OCI-LY3 (cell line): ENCODE data around the gene FZR1.
A peak's percentile ranks its signal among the peaks of the same experiment; 100 is the strongest.

Experiments used
- H2AFZ ChIP-seq: fragments of 200-600, 300-600 bp; shearing (Covaris generic); 2 replicates; pipeline ENCODE4 v1.6.0; 2014; ENCODE audit warnings: antibody characterized with exemption, low read depth, low read length
- H3K27ac ChIP-seq: fragments of 200-600, 300-600 bp; sonication (generic); 2 replicates; pipeline ENCODE4 v1.5.1; 2014; ENCODE audit warnings: mild to moderate bottlenecking, low read length, moderate library complexity, mixed read lengths
- H3K27me3 ChIP-seq: fragments of 200-600, 300-600 bp; sonication (generic); 2 replicates; pipeline ENCODE4 v1.6.1; 2014; ENCODE audit warnings: low read depth, low read length, mixed read lengths
- H3K36me3 ChIP-seq: fragments of 200-600, 300-600 bp; sonication (generic); replicated peaks from 2 replicates; pipeline ENCODE3; 2014; ENCODE audit warnings: low read depth, low read length, mixed read lengths
- H3K4me1 ChIP-seq: fragments of 300-600, 200-600 bp; sonication (generic); 2 replicates; pipeline ENCODE4 v1.6.1; 2014; ENCODE audit warnings: low read length, mixed read lengths
- H3K4me2 ChIP-seq: fragments of 200-600, 300-600 bp; sonication (generic); 2 replicates; pipeline ENCODE4 v1.6.1; 2014; ENCODE audit warnings: low read length, mixed read lengths
- H3K4me3 ChIP-seq: fragments of 300-600, 200-600 bp; sonication (generic); 2 replicates; pipeline ENCODE4 v1.5.1; 2014; ENCODE audit warnings: antibody characterized with exemption, mild to moderate bottlenecking, low read length, moderate library complexity
- H3K79me2 ChIP-seq: fragments of 300-600, 200-600 bp; shearing (Covaris generic); 2 replicates; pipeline ENCODE4 v1.6.1; 2014; ENCODE audit warnings: mild to moderate bottlenecking, low read length, mixed read lengths
- H3K9ac ChIP-seq: fragments of 300-600, 200-600 bp; shearing (Covaris generic); 2 replicates; pipeline ENCODE4 v1.6.0; 2014; ENCODE audit warnings: mild to moderate bottlenecking, low read length, moderate library complexity
- H3K9me3 ChIP-seq: fragments of 200-600, 300-600 bp; shearing (Covaris generic); 2 replicates; pipeline ENCODE4 v1.6.1; 2014; ENCODE audit warnings: low read length, mixed read lengths; ENCODE audit not compliant: insufficient read depth
- H4K20me1 ChIP-seq: fragments of 200-600, 300-600 bp; sonication (generic); 2 replicates; pipeline ENCODE4 v1.6.1; 2016; ENCODE audit warnings: low read length, mixed read lengths; ENCODE audit not compliant: insufficient read depth
- CTCF ChIP-seq: fragments of 200-600, 300-600 bp; sonication (generic); IDR thresholded peaks from 2 replicates; pipeline ENCODE4 v1.5.1; 2014; ENCODE audit warnings: antibody characterized with exemption, low read length, low read depth
- EZH2phosphoT487 ChIP-seq: fragments of 200-600 bp; shearing (Covaris generic); IDR thresholded peaks from 2 replicates; pipeline ENCODE4 v1.6.1; 2018; ENCODE audit warnings: antibody characterized with exemption, mixed run types, low read depth

The FZR1 gene

GRCh38 chr19:3539756-3540118 is 33.6 kb downstream of the FZR1 start:
- no peaks in the 10 kb centered on the region for H3K79me2 ChIP-seq
- H3K4me3 ChIP-seq = no peak overlapping the region
- H3K4me2 ChIP-seq = no peak overlapping the region
- H4K20me1 ChIP-seq = peaks cover 12% of the 10 kb centered on the region
- no peaks in the 10 kb centered on the region for H3K27me3 ChIP-seq
- TF ChIP-seq CTCF (no peak), EZH2phosphoT487 (no peak)
- H3K4me1 ChIP-seq = no peaks in the 10 kb centered on the region
- H3K9ac ChIP-seq = no peak overlapping the region
- H3K36me3 ChIP-seq = peaks cover 43% of the 10 kb centered on the region
- H3K27ac ChIP-seq = no peak overlapping the region
- no peaks in the 10 kb centered on the region for H3K9me3 ChIP-seq
- H2AFZ ChIP-seq = no peak overlapping the region

- H3K4me1 ChIP-seq = no peaks in the 10 kb centered on the region
Observed at GRCh38 chr19:3543150-3544057, 37.3 kb downstream of the FZR1 start.

GRCh38 chr19:3544058-3544376 is 37.9 kb downstream of the FZR1 start:
- Histone ChIP-seq H2AFZ (no peak overlapping the region), H3K36me3 (peaks cover 46% of the 10 kb centered on the region), H3K9ac (no peak overlapping the region), H3K9me3 (no peaks in the 10 kb centered on the region), H3K4me3 (no peak overlapping the region), H3K4me2 (no peak overlapping the region), H3K27me3 (no peaks in the 10 kb centered on the region), H3K4me1 (no peaks in the 10 kb centered on the region), H3K27ac (no peak overlapping the region), H4K20me1 (peaks cover 16% of the 10 kb centered on the region), H3K79me2 (peaks cover 7% of the 10 kb centered on the region; the same call in 1 of the 2 replicates)
- TF ChIP-seq CTCF = no peak
- TF ChIP-seq EZH2phosphoT487 = no peak

More at GRCh38 chr19:3543150-3544057, 37.3 kb downstream of the FZR1 start:
- no peak for TF ChIP-seq EZH2phosphoT487
- TF ChIP-seq CTCF = no peak
- Histone ChIP-seq H2AFZ (no peak overlapping the region), H3K27ac (no peak overlapping the region), H3K9me3 (no peaks in the 10 kb centered on the region), H3K79me2 (peaks cover 5% of the 10 kb centered on the region; the same call in 1 of the 2 replicates), H3K36me3 (peaks cover 49% of the 10 kb centered on the region), H3K9ac (no peak overlapping the region), H3K4me2 (no peak overlapping the region), H3K27me3 (no peaks in the 10 kb centered on the region), H3K4me3 (no peak overlapping the region), H4K20me1 (peaks cover 19% of the 10 kb centered on the region)

- H3K79me2 ChIP-seq = peaks cover 7% of the 10 kb centered on the region; the same call in 1 of the 2 replicates
- no peak overlapping the region for H3K4me3 ChIP-seq
- H4K20me1 ChIP-seq = peaks cover 12% of the 10 kb centered on the region
- H3K9ac ChIP-seq = no peak overlapping the region
- no peaks in the 10 kb centered on the region for H3K9me3 ChIP-seq
- H3K27me3 ChIP-seq = no peaks in the 10 kb centered on the region
- TF ChIP-seq CTCF (peak; percentile 96), EZH2phosphoT487 (no peak)
- no peak overlapping the region for H3K4me2 ChIP-seq
- H3K36me3 ChIP-seq = peaks cover 39% of the 10 kb centered on the region
- no peaks in the 10 kb centered on the region for H3K4me1 ChIP-seq
- no peak overlapping the region for H2AFZ ChIP-seq
- H3K27ac ChIP-seq = peak overlapping the region; percentile 1; the same call in 1 of the 2 replicates
Observed at GRCh38 chr19:3544742-3545668, 38.9 kb downstream of the FZR1 start.
